Fibroblast of the conjunctiva (primary cell): ENCODE results near the gene RTN1.
A peak's percentile ranks its signal among the peaks of the same experiment; 100 is the strongest.

ENCODE experiments used
- DNase-seq: peaks from one replicate; pipeline ENCODE4 v3.0.0-alpha.2; 2010; ENCODE audit warnings: low read depth

The RTN1 gene

DNA sequence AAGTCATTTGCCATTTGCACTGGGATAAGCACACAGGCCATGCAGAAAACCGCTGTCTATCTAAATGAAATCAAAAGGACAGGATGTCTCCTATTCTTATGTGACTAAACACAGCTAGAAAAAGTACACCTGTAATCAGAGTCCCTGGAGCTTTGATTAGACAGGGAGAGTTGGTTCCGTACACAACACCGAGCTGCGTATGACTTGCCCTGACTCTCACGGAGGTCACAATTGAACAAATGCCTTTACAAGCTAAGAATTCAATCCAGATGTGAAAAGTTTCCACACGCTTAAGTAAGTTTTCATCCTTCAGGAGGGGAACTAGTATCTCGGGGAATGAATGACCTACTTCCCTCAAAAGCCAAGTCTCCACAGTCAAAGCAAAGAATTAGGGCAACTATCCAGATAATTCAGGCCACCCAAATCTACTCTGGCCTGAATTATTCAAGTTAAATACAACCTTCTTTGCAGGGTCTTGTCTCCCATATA is 67.5 kb downstream of the RTN1 start:
- peak; percentile 5 for DNase-seq

DNA sequence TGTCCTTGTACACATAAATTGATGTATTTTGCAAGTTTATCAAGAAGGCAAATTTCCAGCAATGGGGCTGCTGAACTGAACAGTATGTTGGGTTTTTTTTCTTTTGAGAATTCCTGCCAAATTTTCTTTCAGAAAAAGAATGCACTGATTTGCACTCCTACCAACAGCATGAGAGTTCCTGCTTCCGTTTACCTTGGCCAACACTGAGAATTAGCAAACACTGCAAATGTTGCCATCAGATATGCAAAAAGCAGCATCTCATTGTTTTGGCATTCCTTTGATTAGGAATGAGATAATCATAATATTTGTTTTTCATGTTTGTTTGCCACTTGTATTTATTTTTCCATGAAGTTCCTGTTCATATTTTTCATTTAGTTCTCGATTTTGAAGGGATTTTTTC is 82.4 kb downstream of the RTN1 start:
- DNase-seq, result no peak

DNA sequence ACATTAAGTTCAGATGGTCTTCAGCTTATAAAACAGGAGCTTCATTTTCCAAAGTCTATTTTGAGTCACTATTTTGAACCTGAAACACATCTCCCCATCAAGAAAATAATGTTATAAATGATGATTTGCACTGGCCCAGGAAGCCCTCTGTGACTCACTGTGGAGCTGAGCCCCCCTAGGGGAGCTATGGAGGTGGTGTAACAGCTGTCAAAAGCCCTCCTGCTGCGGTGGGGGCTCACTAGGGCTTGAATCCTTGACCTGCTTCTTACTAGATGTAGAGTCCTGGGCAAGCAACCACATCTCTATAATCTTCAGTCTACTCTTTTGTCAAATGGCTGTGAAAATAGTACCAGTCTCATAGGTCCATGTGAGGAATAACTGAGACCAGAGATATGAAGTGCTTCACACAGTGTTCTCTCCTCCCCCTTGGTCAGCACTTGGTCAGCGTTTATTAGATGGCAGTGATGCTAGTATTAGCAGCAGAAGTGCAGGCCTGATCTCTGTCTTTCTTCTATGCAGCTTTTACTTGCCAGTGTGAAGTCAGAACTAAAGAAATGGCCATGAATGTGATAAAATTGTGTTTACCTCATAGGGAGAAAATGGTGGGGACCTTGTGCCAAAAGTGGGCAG is 83.4 kb downstream of the RTN1 start:
- DNase-seq, result no peak

DNA sequence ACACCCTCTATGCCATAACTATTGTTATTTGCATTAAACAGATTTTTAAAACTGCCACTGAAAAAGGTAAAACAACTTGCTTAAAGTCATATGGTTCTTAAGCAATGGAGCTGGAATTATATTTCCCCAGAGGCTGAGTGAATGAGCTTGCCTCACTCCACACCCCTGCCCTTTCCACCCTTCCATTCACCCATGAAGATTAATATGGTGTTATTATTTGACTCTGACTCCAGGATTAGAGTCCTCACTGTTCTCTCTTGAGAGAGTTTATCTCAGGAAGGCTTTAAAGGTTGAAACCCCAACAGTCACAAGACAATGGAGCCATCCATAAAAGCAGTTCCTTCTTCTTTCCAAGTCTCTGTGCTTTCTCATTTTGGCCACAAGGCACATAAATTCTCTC is 84.9 kb downstream of the RTN1 start:
- DNase-seq, result no peak

DNA sequence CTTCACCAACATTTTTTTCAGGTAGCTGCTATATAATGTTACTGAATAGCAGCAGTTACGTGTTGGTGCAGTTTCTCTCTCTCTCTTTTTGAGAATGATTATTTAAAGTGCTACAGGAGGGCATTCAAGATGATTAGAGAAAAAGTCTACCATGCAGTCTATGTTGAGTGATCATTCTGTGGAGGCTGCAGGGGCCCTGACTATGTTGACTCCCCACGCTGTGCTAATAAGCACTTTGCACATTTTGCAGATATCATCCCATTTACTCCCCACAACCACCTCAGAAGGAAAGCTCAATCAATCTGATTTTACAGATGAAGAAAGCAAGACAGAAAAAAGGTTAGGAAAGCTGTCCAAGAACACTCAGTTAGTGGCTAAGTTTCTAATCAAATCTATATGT is 87.8 kb downstream of the RTN1 start:
- no peak for DNase-seq

DNA sequence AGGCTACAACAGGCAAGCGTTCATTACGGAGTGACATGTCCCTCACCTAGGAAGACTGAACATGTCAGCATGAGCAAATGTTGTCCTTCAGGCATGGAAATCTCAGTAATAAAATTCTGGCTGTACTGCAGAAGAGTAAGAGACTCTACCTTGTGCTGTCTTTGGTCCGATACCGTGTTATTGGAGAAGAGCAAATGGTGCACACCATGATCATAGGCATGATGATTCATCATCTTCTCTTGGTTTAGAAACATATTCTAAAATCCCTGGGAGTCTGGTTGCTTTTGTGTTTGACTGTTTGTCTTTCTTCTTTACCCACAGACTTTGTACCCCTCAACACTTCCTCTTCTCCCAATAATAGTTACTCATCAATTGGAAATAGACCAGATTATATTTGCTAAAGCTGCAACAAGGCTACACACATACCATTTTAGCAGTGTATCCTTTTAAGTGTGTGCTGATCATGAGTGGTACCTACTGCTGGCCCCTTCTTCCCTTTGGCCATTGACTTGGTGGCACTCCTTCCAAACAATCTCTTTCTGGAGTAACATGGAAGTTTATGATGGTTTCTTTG is 93.5 kb downstream of the RTN1 start:
- no peak for DNase-seq

DNA sequence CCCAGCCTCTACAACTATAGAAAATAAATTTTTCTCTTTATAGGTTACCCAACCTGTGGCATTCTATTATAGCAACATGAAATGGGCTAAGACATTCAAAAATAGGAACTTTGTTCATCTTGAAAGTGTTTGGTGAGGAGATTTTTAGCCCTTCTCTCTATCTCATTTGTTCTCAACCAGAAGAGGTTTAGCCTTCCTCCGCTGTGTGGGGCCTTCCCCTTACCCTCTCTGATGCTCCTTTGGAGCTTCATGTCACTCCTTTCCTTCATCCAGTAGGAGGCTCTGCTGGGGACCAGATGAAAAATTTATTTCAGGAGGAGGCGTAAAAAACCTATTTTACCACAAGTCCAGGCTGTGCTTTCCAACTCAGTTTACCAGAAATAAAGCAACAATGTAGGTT is 94.1 kb downstream of the RTN1 start:
- no peak for DNase-seq

DNA sequence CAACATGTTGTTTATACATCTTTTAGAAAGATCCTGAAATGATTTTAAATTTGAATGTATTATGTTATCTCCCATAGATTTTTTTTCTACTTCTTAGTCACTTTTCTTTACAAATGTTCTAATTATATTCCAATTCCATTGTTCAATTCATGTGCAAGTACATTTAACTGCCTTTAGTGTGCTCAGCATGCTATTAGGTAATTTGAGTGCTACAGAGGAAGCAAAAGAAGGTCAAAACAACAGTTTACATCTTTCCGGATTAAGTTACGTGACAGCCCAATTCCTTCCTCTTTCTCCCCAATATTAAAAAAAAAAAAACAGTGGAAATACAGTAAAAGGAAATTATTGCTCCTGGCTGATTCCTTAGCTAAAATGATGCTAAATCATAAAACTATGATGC is 98.3 kb downstream of the RTN1 start:
- DNase-seq, result no peak

DNA sequence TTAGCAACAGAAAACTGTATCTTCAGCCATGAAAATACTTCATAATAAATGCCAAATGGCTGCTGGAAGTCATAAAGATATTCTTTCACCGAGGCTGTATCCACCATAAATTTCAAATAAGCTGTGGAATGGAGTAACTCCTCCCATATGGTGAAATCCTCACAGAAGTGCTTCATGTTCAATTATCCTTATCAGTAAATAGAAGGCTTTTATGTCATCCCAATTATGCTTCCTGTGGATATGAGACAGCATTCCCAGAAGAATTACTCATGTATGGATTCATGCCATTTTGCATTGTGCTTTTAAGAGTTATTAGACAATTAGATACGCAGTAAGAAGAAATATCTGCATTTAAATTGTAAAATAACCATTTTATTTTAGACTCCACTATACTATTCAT is 99.0 kb downstream of the RTN1 start:
- no peak for DNase-seq

DNA sequence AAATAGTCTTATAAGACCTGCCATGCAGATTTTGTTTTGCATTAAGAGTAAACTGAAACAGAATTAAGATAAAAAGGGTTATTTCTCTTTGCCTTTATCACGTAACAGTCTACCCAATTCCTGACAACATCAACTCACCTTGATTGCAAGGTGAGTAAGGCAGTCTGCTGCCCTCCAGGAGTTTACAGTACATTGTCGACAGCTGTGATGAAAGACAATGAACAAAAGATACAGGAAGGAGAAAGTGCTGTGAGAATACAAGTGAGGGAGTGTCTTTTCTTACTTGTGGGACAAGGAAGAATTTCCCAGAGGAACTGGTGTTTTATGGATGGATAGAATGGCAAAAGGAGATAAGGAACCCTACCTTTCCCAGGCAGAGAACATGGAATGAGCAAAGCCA is 101.0 kb downstream of the RTN1 start:
- DNase-seq, result no peak

DNA sequence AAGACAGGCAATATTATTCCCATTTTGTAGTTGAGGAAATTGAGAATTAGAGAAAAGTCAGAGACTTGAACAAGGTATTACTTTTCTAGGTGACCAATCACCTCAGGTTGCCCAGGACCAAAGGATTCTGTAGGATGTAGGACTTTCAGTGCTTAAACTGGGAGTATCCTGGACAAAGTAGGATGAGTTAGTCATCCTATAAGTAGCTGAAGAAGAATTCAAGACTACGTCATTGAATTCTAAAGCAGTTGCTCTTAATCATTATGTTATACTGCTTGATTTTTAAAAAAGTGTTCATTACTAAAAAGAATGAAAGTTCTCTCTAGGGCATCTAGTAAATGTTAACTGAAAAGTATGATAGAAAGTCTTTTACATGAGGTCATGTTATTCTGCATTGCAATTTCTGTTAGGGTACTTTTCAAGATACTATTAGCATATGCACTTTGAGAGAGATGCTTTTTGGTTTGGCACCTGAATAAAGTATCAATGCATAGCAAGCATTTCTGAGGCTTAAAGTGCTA is 101.7 kb downstream of the RTN1 start:
- no peak for DNase-seq

DNA sequence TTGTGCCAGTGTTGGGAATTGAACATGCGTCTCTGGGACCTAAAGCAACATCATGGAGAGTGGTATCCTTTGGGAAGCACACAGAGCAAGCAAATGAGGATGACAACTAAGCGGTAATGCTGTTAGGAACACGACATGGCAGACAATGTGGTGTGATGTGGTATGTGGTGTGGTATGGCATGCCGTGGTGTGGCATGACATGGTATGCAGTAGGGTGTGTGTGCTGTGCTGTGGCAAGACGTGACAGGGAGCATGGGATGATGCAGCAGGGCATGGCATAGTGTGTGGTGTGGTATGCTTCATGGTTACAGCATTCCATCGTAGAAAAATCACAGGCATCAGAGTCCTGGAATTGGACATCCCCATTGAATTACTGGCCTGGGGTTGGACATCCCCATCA is 108.7 kb downstream of the RTN1 start:
- no peak for DNase-seq

DNA sequence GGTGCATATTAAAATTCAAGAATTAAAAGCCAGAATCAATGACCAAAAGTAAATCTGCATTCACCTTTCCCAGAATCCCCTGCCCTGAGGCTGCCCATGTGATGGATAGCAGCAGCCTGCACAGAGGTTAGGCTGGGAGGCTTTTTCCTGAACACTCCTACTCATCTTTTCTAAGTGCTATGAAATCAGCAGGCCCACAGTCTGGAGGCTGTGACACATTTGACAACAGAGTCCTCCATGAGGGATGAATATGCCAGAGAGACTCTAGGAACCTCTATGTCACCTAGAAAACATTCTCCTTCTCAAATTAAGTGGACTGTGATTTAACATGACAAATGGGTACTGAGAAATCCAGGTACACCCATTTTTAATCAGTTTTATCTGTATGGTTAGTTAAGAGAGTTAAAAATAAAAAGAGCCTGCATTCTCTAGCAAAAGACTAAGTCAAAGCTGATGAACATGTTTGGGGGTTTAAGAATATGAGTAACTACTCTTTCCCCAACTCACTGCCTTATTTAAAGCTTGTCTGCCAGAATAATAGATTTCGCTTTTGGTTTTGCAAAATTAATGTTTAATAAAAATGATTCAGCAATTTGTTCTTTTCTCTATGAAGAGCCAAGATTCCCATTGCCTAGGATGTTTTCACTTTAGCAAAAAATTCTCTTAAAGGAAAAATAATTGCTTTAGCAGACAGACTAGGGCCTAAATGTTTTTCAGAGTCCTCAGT is 115.0 kb downstream of the RTN1 start:
- DNase-seq, result no peak

DNA sequence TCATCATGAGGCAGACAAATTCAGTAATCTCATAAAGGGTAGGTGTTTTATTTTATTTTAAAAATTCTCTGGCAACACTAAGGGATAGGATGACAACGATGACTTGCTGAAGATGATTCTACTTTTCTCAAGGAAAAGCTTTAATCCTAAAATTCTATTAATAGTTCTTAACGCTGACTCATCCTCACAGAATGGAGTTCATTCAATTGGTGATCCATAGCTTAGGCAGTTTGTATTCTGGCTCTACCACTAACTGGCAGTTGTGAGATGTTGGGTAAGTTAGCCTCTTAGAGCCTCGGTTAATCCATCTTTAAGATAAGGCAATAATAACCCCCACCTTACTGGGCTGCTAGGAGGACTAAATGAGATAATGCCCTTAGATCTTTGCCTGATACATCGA is 116.3 kb downstream of the RTN1 start:
- no peak for DNase-seq

DNA sequence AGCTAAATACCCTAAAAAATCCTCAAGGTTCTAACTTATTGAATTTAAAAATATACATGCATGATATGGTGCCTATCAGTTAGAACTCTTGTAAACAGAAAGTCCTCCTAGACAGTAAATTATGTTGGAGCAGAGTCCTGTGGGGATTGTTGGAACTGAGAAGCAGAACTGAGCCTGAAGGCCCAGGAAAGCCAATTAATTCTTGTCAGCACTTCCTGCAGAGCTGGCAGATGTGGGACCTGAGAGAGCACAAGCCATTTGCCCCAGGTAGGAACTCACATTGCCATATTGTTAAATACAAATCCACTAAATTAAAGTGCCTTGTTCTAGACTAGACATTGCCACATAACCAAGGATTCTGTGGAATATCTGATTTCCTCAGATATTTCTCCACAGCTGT is 117.1 kb downstream of the RTN1 start:
- DNase-seq, result no peak

DNA sequence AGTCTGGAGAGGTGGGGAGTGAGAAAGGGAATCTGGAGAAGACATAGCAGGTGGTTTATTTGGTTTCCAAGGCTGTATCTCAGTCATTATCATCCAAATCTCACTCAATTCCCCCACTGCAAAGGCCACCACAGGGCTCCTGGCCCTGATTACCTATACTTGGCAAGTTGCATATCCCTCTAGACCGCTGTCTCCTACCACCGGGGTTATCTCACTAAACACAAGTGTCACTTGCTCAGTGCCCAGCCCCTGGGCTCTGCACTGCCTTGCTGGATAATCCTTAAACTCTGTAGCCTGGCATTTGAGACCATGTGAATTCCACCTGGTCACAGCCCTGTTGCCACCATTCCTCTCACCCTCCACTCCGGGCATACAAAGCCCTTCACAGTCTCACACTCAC is 119.0 kb downstream of the RTN1 start:
- no peak for DNase-seq

DNA sequence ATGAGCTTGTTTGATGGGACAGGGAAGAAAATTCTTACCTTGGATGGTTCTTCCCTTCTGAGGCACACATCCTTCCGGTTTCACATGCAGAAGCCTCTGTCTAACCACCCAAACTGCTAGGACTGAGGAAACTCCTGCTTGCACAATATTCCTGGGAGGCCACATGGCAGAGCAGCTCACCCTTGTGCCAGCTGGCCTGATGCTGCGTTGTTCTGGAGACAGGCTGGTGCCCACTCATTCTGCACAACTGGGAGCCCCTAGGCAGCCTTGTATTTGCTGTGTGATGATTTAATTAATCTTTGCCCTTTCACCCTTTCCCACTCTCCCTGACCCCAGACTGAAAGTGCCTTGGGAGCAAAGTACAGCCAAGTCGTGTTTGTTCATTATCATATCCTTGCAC is 130.8 kb downstream of the RTN1 start:
- no peak for DNase-seq

DNA sequence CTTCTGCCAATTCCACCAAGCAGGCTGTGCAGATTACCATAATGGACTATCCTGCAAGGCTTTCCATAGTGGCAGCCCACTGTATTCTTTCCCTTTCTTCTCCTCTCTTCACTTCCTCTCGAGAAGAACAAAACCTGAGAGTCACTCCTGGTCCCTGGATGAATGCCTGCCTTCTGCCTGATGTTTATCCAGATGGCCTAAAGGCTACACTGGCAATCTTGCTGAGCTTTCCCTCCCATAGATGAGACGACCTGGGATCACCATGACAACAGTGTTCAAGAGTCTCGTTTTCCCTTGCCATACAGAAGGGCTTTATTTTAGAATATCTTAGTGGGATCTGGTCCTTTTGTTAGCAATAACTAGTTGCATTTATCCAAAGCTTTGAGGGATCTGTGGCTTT is 142.3 kb downstream of the RTN1 start:
- DNase-seq, result no peak

DNA sequence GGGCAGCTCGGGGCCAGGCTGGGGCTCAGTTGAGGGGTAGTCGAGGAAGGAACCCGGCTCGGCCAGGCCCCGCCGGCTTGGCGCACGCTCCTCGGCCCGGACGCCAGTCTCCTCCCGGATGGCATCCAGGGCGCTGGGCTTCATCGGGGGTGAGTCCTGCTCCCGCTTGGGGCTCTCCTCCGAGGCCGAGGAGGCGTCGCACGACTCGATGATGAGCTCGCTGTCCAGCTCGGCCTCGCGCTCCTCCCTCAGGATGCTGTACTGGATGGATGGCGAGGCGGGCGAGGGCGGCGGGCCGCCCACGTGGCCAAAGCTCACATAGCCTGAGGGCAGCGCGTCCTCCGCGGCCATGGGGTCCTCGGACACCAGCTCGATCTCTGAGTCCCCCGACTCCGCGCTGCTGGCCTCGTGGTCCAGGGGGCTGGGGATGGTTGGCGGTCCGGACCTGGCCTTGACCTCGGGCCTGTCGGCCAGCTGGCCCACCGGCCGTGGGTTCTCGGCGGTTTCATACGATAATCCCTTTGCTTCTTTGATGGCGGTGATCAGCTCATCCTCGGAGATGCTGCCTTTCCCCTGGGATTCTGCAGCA is 143.4 kb downstream of the RTN1 start:
- no peak for DNase-seq

DNA sequence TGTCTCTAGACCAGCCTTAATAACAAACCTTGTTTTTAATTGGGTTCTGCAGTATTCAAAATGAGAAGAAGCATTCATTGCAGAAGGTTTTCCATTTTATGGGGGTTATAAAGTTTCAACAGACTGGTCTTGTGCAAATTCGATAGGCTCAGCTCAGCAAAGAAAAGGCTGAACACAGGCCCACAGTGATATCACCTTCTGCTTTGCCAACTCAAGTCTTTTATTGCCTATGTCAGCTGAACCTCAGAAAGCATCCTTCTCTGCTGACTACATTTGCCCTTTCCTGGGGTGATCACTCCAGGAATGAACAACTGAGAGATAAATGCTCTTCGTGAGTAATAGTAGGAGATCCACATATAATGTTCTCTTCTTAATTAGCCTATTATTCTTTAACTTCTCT is 159.5 kb downstream of the RTN1 start:
- no peak for DNase-seq

DNA sequence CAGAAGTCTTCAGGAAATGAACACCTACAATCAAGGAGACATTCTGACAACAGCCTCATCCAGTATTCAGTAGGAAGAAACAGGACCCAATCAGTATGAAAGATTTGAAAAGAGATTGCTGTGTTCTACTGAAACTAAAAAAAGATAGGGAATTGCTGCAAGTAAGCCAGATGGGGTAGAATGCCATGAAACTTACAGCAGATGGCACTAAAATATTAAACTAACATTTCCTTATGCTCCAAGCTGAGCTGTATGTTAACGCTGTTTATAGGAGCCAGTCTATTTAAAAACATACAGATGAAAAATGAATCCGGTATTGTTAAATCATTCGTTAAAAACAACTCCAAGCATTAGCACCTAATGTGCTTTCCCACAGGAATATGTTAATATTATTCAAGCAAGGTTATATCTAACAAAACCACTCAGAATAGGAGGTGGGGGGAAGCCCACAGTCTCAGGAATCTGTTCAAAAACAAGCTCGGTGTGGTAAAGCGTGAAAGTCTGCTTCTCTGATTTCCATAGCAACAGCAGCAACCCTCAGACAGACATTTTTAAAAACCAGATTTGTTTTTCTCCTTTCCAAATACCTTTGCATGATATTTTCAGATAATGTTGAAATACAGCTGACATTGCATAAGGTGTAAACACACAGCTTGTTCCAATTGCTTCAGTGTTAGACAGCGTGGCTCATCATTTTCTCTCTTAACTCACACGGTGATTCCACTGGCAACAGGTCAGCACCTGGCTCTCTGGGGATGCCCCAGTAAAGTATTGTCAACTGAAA is 162.6 kb downstream of the RTN1 start:
- no peak for DNase-seq

DNA sequence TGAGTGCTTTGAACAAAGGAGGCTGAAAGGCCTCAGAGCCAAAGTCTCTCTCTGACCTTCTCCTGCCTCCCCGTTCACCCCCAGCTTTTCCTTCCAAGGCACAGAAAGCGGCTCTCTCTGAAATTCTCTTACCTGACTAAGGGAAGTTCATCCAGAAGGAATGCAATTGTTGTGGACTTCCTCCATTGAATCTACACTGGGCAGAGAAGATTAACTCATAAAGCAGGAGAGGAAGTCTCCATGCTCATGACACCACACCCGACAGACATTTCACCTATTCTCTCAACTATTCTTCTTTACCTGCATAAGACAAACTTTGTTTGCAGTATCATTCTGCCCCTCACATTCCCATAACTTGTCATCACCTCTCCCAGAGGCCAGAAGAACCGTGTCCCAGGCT is 164.7 kb downstream of the RTN1 start:
- DNase-seq, result no peak
